ENCODE results near the gene ZC3HAV1.
"Not testable (repeated sequence)": the region's sequence is repeated elsewhere in the genome, so short reads cannot be mapped to it uniquely, and the experiment has no call there.

Gene ZC3HAV1

DNA sequence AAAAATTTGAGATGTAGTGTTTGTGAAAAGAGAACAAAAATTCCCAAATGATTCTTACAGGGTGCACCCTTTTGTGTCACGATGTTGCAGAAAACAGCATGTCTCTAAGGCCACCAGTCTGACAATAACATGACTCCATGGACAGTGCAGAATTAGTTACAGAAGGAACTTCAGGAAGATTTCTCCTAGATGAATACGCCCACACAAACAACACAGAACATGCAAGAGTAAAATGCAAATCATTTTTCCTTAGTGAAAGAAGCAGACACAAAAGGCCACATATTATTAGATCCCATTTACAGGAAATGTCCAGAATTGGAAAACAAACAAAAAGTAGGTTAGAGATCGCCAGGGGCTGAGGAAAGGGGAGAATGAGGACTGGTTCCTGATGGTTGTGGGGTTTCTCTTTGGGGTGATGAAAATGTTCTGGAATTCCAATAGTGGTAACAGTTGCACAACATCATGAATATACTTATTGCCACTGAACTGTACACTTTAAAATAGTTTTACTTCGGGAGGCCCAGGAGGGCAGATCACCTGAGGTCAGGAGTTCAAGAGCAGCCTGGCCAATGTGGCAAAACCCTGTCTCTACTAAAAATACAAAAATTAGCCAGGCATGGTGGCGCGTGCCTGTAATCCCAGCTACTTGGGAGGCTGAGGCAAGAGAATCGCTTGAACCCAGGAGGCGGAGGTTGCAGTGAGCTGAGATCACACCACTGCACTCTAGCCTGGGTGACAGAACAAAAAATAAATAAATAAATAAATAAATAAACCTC lies 10.2 kb downstream of the ZC3HAV1 start:
- Histone ChIP-seq H3K79me2 (ENCODE audit: low read length) (peaks cover 99% of the 10 kb centered on the region), H3K4me3 (ENCODE audit: low read length) (no peak overlapping the region), H2AFZ (ENCODE audit: low read depth, low read length) (no peak overlapping the region), H3K4me1 (ENCODE audit: low read length) (peaks cover 33% of the 10 kb centered on the region), H3K9me3 (ENCODE audit: insufficient read depth, low read length) (no peaks in the 10 kb centered on the region), H4K20me1 (ENCODE audit: insufficient read depth, low read length) (peaks cover 61% of the 10 kb centered on the region), H3K36me3 (replicated peaks; ENCODE audit: low read depth, low read length) (peaks cover 46% of the 10 kb centered on the region), H3K27me3 (ENCODE audit: low read depth, low read length) (no peaks in the 10 kb centered on the region), H3K27ac (ENCODE audit: low read length) (no peak overlapping the region), H3K9ac (ENCODE audit: low read length) (no peak overlapping the region), H3K4me2 (ENCODE audit: low read length) (no peak overlapping the region)
- no peak for TF ChIP-seq EZH2phosphoT487 (IDR thresholded peaks at IDR 0.05; ENCODE audit: low read depth)
- TF ChIP-seq, protein P1, sequence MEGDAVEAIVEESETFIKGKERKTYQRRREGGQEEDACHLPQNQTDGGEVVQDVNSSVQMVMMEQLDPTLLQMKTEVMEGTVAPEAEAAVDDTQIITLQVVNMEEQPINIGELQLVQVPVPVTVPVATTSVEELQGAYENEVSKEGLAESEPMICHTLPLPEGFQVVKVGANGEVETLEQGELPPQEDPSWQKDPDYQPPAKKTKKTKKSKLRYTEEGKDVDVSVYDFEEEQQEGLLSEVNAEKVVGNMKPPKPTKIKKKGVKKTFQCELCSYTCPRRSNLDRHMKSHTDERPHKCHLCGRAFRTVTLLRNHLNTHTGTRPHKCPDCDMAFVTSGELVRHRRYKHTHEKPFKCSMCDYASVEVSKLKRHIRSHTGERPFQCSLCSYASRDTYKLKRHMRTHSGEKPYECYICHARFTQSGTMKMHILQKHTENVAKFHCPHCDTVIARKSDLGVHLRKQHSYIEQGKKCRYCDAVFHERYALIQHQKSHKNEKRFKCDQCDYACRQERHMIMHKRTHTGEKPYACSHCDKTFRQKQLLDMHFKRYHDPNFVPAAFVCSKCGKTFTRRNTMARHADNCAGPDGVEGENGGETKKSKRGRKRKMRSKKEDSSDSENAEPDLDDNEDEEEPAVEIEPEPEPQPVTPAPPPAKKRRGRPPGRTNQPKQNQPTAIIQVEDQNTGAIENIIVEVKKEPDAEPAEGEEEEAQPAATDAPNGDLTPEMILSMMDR (IDR thresholded peaks at IDR 0.05; ENCODE audit: low read depth, low read length): no peak

DNA sequence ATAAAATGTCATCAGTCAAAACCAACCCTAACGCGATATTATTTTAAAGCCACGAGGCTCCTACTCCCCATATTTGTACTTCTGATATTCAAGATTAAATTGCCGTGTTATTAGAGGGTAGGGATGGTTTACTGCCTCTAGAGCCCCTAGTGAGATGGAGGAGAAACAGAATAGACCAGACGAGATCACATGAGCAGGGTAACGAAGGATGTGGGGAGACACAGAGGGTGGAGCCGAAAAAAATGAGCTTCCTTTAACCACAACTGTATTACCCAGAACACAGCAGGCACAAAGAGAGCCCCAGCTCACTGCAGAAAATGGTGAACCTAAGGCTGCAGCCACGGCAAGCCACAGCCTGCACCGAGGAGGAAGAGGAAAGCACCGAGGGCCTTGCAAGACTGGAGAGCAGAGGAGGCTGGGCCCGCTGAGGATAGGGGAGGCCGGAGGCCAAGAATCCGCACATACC lies 14.3 kb downstream of the ZC3HAV1 start:
- Histone ChIP-seq H3K4me2 (ENCODE audit: low read length) (peak overlapping the region; percentile 59), H2AFZ (ENCODE audit: low read depth, low read length) (no peak overlapping the region), H3K9me3 (ENCODE audit: insufficient read depth, low read length) (no peaks in the 10 kb centered on the region), H3K79me2 (ENCODE audit: low read length) (peaks cover 99% of the 10 kb centered on the region), H3K4me1 (ENCODE audit: low read length) (peaks cover 30% of the 10 kb centered on the region), H3K4me3 (ENCODE audit: low read length) (peak overlapping the region; percentile 35), H3K27me3 (ENCODE audit: low read depth, low read length) (no peaks in the 10 kb centered on the region), H3K27ac (ENCODE audit: low read length) (peak overlapping the region; percentile 63), H4K20me1 (ENCODE audit: insufficient read depth, low read length) (peaks cover 72% of the 10 kb centered on the region), H3K9ac (ENCODE audit: low read length) (peak overlapping the region; percentile 23; the same call in 1 of the 2 replicates), H3K36me3 (replicated peaks; ENCODE audit: low read depth, low read length) (peaks cover 60% of the 10 kb centered on the region)
- no peak for TF ChIP-seq EZH2phosphoT487 (IDR thresholded peaks at IDR 0.05; ENCODE audit: low read depth)
- TF ChIP-seq, protein P1 (IDR thresholded peaks at IDR 0.05; ENCODE audit: low read depth, low read length): no peak

DNA sequence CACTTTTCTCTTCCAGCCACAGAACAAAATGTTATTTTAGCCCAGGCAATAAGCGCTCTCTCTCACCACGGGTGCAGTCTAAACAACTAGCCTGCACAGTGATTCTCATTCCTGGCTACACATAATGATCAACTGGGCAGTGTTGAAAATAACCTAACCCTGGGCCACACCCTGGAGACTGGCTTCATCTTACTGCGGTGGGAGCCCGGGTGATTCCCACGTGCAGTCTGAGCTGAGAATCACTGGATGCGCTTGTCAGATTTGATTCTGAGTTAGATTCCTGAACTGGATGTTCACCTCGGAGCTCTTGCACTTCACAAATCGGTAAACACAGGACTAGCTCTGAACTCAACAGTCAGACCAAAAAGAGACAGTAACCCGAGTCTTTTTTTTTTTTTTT lies 14.9 kb downstream of the ZC3HAV1 start:
- Histone ChIP-seq H3K79me2 (ENCODE audit: low read length) (peaks cover 99% of the 10 kb centered on the region), H3K36me3 (replicated peaks; ENCODE audit: low read depth, low read length) (peaks cover 61% of the 10 kb centered on the region), H3K9ac (ENCODE audit: low read length) (no peak overlapping the region), H3K4me2 (ENCODE audit: low read length) (no peak overlapping the region; the same call in 1 of the 2 replicates), H3K27me3 (ENCODE audit: low read depth, low read length) (no peaks in the 10 kb centered on the region), H3K4me3 (ENCODE audit: low read length) (no peak overlapping the region), H3K4me1 (ENCODE audit: low read length) (peaks cover 30% of the 10 kb centered on the region), H3K27ac (ENCODE audit: low read length) (peak overlapping the region; percentile 63), H2AFZ (ENCODE audit: low read depth, low read length) (no peak overlapping the region), H4K20me1 (ENCODE audit: insufficient read depth, low read length) (peaks cover 71% of the 10 kb centered on the region), H3K9me3 (ENCODE audit: insufficient read depth, low read length) (no peaks in the 10 kb centered on the region)
- TF ChIP-seq, protein P1 (IDR thresholded peaks at IDR 0.05; ENCODE audit: low read depth, low read length): no peak
- TF ChIP-seq EZH2phosphoT487 (IDR thresholded peaks at IDR 0.05; ENCODE audit: low read depth): no peak

DNA sequence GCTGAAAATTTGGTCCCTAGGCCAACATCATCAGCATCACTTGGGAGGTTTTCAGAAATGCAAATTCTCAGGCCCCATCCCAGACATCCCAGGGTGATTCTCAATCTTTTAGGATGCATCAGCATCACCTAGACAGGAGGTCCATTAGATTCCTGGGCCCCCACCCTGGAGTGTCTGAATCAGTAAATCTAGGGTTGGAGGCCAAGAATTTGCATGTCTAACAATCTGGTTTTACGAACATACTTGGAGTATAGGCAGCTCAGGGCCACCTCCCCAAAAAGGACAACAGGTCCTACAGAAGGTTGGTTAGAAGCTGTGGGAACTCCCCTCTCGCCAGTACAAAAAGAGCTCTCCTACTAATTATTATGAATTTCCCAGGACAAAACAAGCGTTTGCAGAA lies 15.5 kb downstream of the ZC3HAV1 start:
- Histone ChIP-seq H3K4me2 (ENCODE audit: low read length) (no peak overlapping the region), H2AFZ (ENCODE audit: low read depth, low read length) (no peak overlapping the region), H3K4me3 (ENCODE audit: low read length) (no peak overlapping the region), H3K27me3 (ENCODE audit: low read depth, low read length) (no peaks in the 10 kb centered on the region), H3K9ac (ENCODE audit: low read length) (no peak overlapping the region), H3K9me3 (ENCODE audit: insufficient read depth, low read length) (no peaks in the 10 kb centered on the region), H4K20me1 (ENCODE audit: insufficient read depth, low read length) (peaks cover 70% of the 10 kb centered on the region), H3K4me1 (ENCODE audit: low read length) (peaks cover 30% of the 10 kb centered on the region), H3K27ac (ENCODE audit: low read length) (no peak overlapping the region), H3K36me3 (replicated peaks; ENCODE audit: low read depth, low read length) (peaks cover 63% of the 10 kb centered on the region), H3K79me2 (ENCODE audit: low read length) (peaks cover 99% of the 10 kb centered on the region)
- TF ChIP-seq, protein P1 (IDR thresholded peaks at IDR 0.05; ENCODE audit: low read depth, low read length): no peak
- no peak for TF ChIP-seq EZH2phosphoT487 (IDR thresholded peaks at IDR 0.05; ENCODE audit: low read depth)

DNA sequence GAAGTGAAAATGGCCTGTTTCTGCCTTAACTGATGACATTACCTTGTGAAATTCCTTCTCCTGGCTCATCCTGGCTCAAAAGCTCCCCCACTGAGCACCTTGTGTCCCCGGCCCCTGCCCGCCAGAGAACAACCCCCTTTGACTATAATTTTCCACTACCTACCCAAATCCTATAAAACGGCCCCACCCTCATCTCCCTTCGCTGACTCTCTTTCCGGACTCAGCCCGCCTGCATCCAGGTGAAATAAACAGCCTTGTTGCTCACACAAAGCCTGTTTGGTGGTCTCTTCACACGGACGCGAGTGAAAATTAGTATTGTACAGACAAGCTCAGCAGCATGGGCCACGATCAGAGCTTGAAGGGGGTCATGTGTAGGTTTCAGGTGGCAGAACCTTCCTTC lies 16.0 kb downstream of the ZC3HAV1 start:
- not testable (repeated sequence) for H3K27me3 ChIP-seq (ENCODE audit: low read depth, low read length); H3K4me2 ChIP-seq (ENCODE audit: low read length); H3K9ac ChIP-seq (ENCODE audit: low read length); H3K27ac ChIP-seq (ENCODE audit: low read length); H3K4me3 ChIP-seq (ENCODE audit: low read length); H2AFZ ChIP-seq (ENCODE audit: low read depth, low read length); H3K9me3 ChIP-seq (ENCODE audit: insufficient read depth, low read length)
- Histone ChIP-seq H3K79me2 (ENCODE audit: low read length) (peaks cover 97% of the 10 kb centered on the region), H3K36me3 (replicated peaks; ENCODE audit: low read depth, low read length) (peaks cover 61% of the 10 kb centered on the region), H4K20me1 (ENCODE audit: insufficient read depth, low read length) (peaks cover 66% of the 10 kb centered on the region), H3K4me1 (ENCODE audit: low read length) (peaks cover 30% of the 10 kb centered on the region)

Data from OCI-LY3 (cell line).